Measurements from ENCODE around the gene ZCRB1.
A peak's percentile ranks its signal among the peaks of the same experiment; 100 is the strongest.

ZCRB1 gene

GRCh38 chr12:42281278-42281677, 44.6 kb downstream of the ZCRB1 start:
- no peak for DNase-seq (ENCODE audit: low read depth)
- no peak overlapping the region for H3K4me3 ChIP-seq (ENCODE audit: low read length)
- TF ChIP-seq CTCF (conservative IDR thresholded peaks at IDR 0.05; ENCODE audit: low read length), result no peak

- H3K4me3 ChIP-seq (ENCODE audit: low read length), result no peak overlapping the region
- no peak for DNase-seq (ENCODE audit: low read depth)
- no peak for TF ChIP-seq CTCF (conservative IDR thresholded peaks at IDR 0.05; ENCODE audit: low read length)
Measured at GRCh38 chr12:42278128-42278510, 47.8 kb downstream of the ZCRB1 start.

- no peak for TF ChIP-seq CTCF (conservative IDR thresholded peaks at IDR 0.05; ENCODE audit: low read length)
- no peak overlapping the region for H3K4me3 ChIP-seq (ENCODE audit: low read length)
- DNase-seq (ENCODE audit: low read depth), result peak; percentile 34
Measured at GRCh38 chr12:42277396-42278127, 48.3 kb downstream of the ZCRB1 start.

GRCh38 chr12:42275499-42275898, 50.4 kb downstream of the ZCRB1 start:
- no peak overlapping the region for H3K4me3 ChIP-seq (ENCODE audit: low read length)
- no peak for DNase-seq (ENCODE audit: low read depth)
- no peak for TF ChIP-seq CTCF (conservative IDR thresholded peaks at IDR 0.05; ENCODE audit: low read length)

GRCh38 chr12:42273706-42274105, 52.2 kb downstream of the ZCRB1 start:
- no peak for TF ChIP-seq CTCF (conservative IDR thresholded peaks at IDR 0.05; ENCODE audit: low read length)
- no peak overlapping the region for H3K4me3 ChIP-seq (ENCODE audit: low read length)
- DNase-seq (ENCODE audit: low read depth), result no peak

GRCh38 chr12:42270596-42270995, 55.3 kb downstream of the ZCRB1 start:
- TF ChIP-seq CTCF (conservative IDR thresholded peaks at IDR 0.05; ENCODE audit: low read length), result no peak
- no peak overlapping the region for H3K4me3 ChIP-seq (ENCODE audit: low read length)
- no peak for DNase-seq (ENCODE audit: low read depth)

- no peak for DNase-seq (ENCODE audit: low read depth)
- no peak for TF ChIP-seq CTCF (conservative IDR thresholded peaks at IDR 0.05; ENCODE audit: low read length)
Measured at GRCh38 chr12:42267413-42268190, 58.3 kb downstream of the ZCRB1 start.

More at GRCh38 chr12:42267413-42268190, 58.3 kb downstream of the ZCRB1 start:
- H3K4me3 ChIP-seq (ENCODE audit: low read length), result no peak overlapping the region

Measured in AG10803 (cell line).